ENCODE data around the gene CCM2.

The CCM2 gene

GRCh38 chr7:45000093-45001032, at the start of gene CCM2:
Gene CCM2 (plus strand): TSS chr7:45000201. CDS start chr7:45000334, 133 bp downstream.
- DNase-seq, result no peak

GRCh38 chr7:44953156-44953555, 46.8 kb upstream of the CCM2 start:
- no peak for DNase-seq

- DNase-seq, result no peak
These were observed 44.3 kb upstream of the CCM2 start for GRCh38 chr7:44955733-44956132.

GRCh38 chr7:44956157-44956766, 43.7 kb upstream of the CCM2 start:
- no peak for DNase-seq

GRCh38 chr7:44958645-44959344, 41.2 kb upstream of the CCM2 start:
- no peak for DNase-seq

GRCh38 chr7:44959433-44959951, 40.5 kb upstream of the CCM2 start:
- no peak for DNase-seq

GRCh38 chr7:44960011-44960580, 39.9 kb upstream of the CCM2 start:
- no peak for DNase-seq

- DNase-seq, result no peak
These were observed 38.0 kb upstream of the CCM2 start for GRCh38 chr7:44961844-44962482.

GRCh38 chr7:44962483-44963251, 37.3 kb upstream of the CCM2 start:
- DNase-seq, result no peak

GRCh38 chr7:44963364-44964290, 36.4 kb upstream of the CCM2 start:
- no peak for DNase-seq

- no peak for DNase-seq
These were observed 35.6 kb upstream of the CCM2 start for GRCh38 chr7:44964384-44964830.

- no peak for DNase-seq
These were observed 35.1 kb upstream of the CCM2 start for GRCh38 chr7:44964831-44965440.

GRCh38 chr7:44965441-44965903, 34.5 kb upstream of the CCM2 start:
- no peak for DNase-seq

GRCh38 chr7:44965937-44966730, 33.9 kb upstream of the CCM2 start:
- no peak for DNase-seq

GRCh38 chr7:44966731-44967538, 33.1 kb upstream of the CCM2 start:
- DNase-seq, result no peak

- no peak for DNase-seq
These were observed 32.2 kb upstream of the CCM2 start for GRCh38 chr7:44967571-44968446.
